GM12873 (cell line): Measurements from ENCODE around the gene OASL.
A peak's percentile ranks its signal among the peaks of the same experiment; 100 is the strongest.

Experiments used
- CTCF ChIP-seq: IDR thresholded peaks from 2 replicates; pipeline ENCODE4 v1.5.1; 2012; ENCODE audit warnings: low read depth, mild to moderate bottlenecking, moderate library complexity, low read length, control low read depth; ENCODE audit not compliant: insufficient read depth; ENCODE audit errors: missing control alignments

The OASL gene

GRCh38 chr12:121013715-121014114, 25.3 kb downstream of the OASL start:
- peak; percentile 27 for TF ChIP-seq CTCF

- no peak for TF ChIP-seq CTCF
Measured at GRCh38 chr12:121011820-121012219, 27.2 kb downstream of the OASL start.

- TF ChIP-seq CTCF, result no peak
Measured at GRCh38 chr12:121010860-121011259, 28.2 kb downstream of the OASL start.

DNA sequence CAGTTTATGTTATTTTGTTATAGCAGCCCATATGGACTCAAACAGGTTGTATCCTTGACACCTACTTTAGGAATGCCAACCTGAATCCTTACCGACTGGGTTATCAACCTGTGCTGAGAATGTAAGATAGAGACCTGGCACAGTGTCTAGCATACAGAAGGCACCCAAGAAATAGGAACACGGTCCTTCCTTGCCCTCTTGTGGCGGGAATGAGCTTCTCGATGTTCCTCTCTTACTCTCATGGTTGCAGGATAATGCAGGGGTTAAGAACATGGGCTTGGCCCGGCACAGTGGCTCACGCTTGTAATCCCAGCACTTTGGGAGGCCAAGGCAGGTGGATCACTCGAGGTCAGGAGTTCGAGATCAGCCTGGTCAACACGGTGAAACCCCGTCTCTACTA, 29.3 kb downstream of the OASL start:
- no peak for TF ChIP-seq CTCF

DNA sequence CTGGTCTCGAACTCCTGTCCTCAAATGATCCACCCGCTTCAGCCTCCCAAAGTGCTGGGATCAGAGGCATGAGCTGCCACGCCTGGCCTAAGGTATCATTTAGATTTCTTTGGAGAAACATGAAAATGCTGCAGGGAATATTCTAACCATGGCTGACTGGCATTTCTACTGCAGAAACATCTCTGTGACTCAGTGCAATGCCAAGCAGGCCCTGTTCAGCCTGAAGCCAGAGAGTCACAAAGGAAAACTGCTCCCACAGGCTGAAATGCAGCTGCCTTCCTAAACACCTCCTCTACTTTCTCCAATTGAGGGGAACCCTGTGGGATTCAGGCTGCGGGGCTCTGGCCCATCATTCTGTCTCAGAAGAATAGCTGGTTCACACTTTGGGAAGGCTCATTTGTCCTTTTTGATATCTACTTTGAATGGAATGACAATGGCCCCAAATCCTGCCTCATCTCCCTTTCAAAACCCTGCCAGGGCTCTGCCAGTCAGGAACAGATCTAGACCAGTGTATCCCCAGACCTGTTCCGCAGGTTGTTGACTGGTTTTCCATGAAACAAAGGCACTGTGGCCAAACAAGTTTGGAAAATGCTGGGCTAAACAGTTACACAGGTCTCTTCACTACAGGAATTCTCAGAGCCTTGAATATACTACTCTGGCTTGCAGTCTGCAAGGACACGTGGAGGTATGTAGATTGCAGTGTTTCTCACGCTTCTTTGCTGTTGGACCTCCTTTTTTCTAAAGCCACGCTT, 30.5 kb downstream of the OASL start:
- no peak for TF ChIP-seq CTCF

DNA sequence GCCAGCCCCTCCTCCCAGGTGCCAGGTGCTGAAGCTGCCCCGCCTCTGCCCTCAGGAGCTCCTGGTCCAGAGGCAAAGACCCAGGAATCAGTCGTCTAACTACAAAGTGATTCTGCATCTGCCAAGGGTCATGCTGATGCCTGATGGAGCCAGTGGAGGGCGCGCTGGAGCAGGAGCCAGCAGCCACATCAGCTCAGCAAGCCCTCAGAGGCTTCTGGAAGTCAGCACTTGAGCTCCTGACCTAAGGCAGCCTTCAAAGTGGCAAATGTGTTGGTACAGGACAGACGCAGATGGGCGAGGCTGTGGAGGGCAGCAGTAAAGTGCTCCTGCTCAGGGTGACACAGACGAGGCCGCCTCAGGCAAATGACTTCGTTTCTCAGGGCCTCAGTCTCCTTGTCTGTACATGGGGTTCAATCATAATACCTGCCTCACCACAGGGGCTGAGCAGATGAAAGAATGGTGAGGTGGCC, 33.7 kb downstream of the OASL start:
- TF ChIP-seq CTCF, result peak; percentile 78

DNA sequence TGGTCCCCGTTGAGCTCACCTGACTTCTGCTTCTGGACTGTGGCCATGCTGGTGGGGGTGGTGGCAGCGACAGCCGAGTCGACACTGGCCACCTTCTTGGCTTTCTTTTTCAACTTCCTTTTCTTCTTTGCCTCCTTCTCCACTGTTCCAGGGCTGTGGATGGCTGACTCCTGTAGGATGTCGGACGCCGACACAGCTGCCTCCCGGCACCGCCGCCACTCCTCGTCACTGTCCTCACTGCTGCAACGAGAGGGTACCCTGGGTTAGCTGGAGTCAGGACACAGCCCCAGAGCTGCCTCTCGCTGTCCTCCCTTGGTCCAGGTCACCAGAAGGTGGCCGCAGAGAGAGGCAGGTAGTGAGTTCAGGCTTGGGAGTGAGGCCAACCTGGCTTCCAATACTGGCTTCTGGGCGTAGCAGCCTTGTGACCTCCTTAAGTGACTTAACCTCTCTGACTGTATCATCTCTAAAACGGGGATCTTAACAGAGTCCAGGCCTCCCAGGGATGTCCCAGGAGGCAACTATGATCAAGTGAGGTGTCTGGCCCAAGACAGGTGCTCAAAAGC, 34.7 kb downstream of the OASL start:
- TF ChIP-seq CTCF, result no peak
